Upper lobe of right lung (tissue), 1 donor: Measurements from ENCODE around the gene RNF34. TPM values are rescaled to one million over a fixed set of nuclear protein-coding genes. Genes with fewer than 3 reads are reported as not detected.

Source experiments
- ATAC-seq: fragments of 200-7000 bp; cut with Tn5 transposase; one replicate; pipeline ENCODE4 v1.9.1; 2020; ENCODE audit warnings: mild to moderate bottlenecking, moderate library complexity
- DNase-seq: peaks from one replicate; pipeline ENCODE4 v3.0.0-alpha.2; 2020
- H3K27ac ChIP-seq: fragments of 200-600 bp; one replicate; pipeline ENCODE4 v1.8.0; 2022
- H3K27me3 ChIP-seq: fragments of 200-600 bp; one replicate; pipeline ENCODE4 v1.8.0; 2022; ENCODE audit warnings: mild to moderate bottlenecking
- H3K36me3 ChIP-seq: fragments of 200-600 bp; one replicate; pipeline ENCODE4 v1.8.0; 2022
- H3K4me1 ChIP-seq: fragments of 200-600 bp; one replicate; pipeline ENCODE4 v1.8.0; 2022
- H3K4me3 ChIP-seq: fragments of 200-600 bp; one replicate; pipeline ENCODE4 v1.8.0; 2022; ENCODE audit warnings: mild to moderate bottlenecking
- H3K9me3 ChIP-seq: fragments of 200-600 bp; one replicate; pipeline ENCODE4 v1.8.0; 2022
- CTCF ChIP-seq: fragments of 200-600 bp; IDR thresholded peaks from one replicate; pipeline ENCODE4 v1.8.0; 2022; ENCODE audit warnings: antibody characterized with exemption
- intact Hi-C: fragments of 100-400 bp; cut with DNase I; formaldehyde crosslinking; loops from one replicate; pipeline ENCODE4 v1.11.0; 2022
- microRNA-seq: library from miRNA; unstranded; fragments of <30 nt; microRNA quantifications from one replicate; pipeline ENCODE4 v1.2.0, GENCODE V29; 2020; ENCODE audit warnings: borderline microRNAs expressed
- total RNA-seq: library from RNA; stranded (reverse); fragmentation: NEBNext Ultra II Directional; extraction: Animal tissue kit (Norgen Biotek cat#: 25700); gene quantifications from one replicate; pipeline ENCODE4 v1.2.1, GENCODE V29; 2021
- donor health status: DM: no; HTN: yes; CAD: no; lungs with severe emphysema.

The RNF34 gene
- total RNA-seq, 1 donor from 2014 or later, result 29.5 TPM

DNA sequence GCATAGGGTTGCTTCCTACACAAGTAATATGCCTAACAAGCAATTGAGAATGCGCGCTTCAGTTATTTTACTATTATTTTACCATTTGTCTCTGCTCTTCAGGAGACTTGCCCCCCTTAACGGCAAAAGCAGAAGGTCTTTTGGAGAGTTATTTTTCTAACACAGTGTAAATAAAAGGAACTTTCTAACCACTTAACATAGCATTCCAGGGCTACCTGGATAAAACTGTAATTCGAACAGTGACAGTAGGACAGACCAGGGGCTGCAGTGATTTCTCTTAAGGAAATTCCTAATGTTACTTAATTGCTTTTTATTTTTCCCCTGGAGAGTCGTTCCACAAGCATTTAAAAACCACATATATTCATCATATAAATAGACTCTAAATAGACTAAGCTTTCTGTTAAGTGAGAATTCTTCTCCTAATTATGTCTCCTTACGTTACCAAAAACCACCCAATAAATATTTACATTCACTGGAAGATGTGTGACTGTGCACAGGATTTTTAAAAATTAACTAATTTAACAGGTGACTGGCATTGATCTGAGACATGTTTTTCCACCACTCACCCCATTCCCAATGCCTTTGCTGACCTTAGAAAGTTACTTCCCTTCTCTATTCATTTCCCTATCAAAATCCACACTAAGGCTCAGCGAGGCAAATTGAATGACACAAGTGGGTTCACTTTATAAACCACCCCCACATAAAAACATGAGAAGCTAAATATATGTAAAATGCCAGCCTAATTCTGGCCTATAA lies 72.4 kb downstream of the RNF34 start:
- Histone ChIP-seq H3K9me3 (no peaks in the 10 kb centered on the region), H3K4me1 (peaks cover 13% of the 10 kb centered on the region), H3K4me3 (no peak overlapping the region), H3K27me3 (no peaks in the 10 kb centered on the region), H3K27ac (no peak overlapping the region), H3K36me3 (no peaks in the 10 kb centered on the region)
- DNase-seq (no peak), ATAC-seq (no peak)
- no peak for TF ChIP-seq CTCF
- intact Hi-C loops, result no loop called here

Small RNA genes lying within 50 kb of the gene (microRNA-seq; reads per million reads assigned to microRNA genes)
- gene MIR7107, result not detected

Other genes starting within 250 kb of the RNF34 start
- gene P2RX4, start 190.0 kb upstream of the RNF34 start, total RNA-seq, result 55.8 TPM
- gene CAMKK2, start 103.4 kb upstream of the RNF34 start, total RNA-seq, result 39.3 TPM
- 83.8 TPM for gene ANAPC5, start 47.7 kb upstream of the RNF34 start, total RNA-seq
- 35.4 TPM for gene KDM2B, start 180.9 kb downstream of the RNF34 start, total RNA-seq
- 32.4 TPM for gene ORAI1, start 226.4 kb downstream of the RNF34 start, total RNA-seq